Left renal pelvis (tissue), 4 donors: Measurements from ENCODE around the gene CD14. TPM values are rescaled to one million over a fixed set of nuclear protein-coding genes. Genes with fewer than 3 reads are reported as not detected.
"Not testable (repeated sequence)": the region's sequence is repeated elsewhere in the genome, so short reads cannot be mapped to it uniquely, and the experiment has no call there.

Source experiments
- DNase-seq, 4 donors: peaks; one replicate each; pipeline ENCODE4 v3.0.0-alpha.2; 2013; ENCODE audit warnings: low read depth in 4 of 4, low spot score in 3 of 4
- polyA plus RNA-seq, 4 donors: library from polyadenylated mRNA; unstranded; fragments of 120-200 nt; gene quantifications; one replicate each; pipeline ENCODE4 v1.2.1, GENCODE V29; 2013; ENCODE audit not compliant: insufficient read length in 4 of 4

CD14 gene
- polyA plus RNA-seq, result 10 to 100 TPM in 2 of 4 donors, 1 to 10 TPM in 2; 9.1 to 52.7 (median 9.9) TPM

DNA sequence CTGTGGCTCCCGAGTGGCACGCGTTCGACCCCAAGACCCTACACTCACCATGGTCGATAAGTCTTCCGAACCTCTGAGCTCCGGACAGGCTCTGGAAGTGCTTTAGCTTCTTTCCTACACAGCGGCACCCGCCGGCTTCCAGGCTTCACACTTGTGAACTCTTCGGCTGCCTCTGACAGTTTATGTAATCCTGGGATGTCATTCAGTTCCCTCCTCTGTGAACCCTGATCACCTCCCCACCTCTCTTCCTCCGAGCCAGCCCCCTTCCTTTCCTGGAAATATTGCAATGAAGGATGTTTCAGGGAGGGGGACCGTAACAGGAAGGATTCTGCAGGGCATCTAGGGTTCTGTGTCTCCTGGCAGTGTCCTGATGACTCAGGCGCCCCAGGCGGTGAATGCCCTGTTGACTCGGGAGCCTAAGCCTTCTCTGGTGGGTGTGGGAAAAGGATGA is at the start of gene CD14:
Gene CD14 (minus strand): TSS at position 155 of the 451 bp plus-strand sequence. CDS start 104 bp downstream, at position 51.
- DNase-seq, result no peak

DNA sequence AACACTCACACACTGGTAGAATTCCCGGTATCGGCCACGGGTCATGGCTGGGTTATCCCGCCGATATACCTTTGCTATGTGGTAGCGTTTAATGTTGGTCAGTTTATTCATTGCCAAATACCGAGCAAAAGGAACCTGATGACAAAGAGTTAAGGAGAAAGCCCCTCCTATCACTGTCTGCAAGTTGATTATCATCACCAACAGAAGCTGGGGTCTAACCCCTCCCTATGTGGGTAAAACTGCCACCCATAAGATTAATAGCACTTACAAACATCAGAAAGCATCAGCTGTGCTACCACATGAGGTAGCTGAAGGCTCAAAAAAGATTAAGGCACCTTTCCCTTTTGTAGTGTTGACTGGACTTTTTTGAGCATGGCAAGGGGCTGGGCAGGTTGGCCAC is 46.0 kb upstream of the CD14 start:
- DNase-seq, result no peak

DNA sequence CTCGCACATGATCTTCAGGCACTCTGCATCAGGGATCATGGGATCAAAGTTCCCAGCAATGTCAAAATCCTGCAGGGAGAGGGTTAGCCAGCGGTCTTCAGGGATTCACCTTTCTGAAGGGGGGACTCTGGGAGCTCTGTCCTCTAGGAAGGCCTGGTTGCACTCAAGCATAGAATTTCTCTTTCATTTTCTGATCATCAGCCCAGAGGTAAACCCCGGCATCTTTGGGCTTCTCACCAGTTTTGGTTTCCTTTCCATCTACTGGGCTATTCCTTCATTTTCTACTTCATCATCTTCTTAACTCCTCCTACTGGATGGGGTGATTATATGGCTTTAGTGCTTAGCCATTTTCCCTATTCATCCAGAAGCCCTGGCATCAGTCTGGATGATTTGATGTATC is 45.0 kb upstream of the CD14 start:
- DNase-seq, result no peak

DNA sequence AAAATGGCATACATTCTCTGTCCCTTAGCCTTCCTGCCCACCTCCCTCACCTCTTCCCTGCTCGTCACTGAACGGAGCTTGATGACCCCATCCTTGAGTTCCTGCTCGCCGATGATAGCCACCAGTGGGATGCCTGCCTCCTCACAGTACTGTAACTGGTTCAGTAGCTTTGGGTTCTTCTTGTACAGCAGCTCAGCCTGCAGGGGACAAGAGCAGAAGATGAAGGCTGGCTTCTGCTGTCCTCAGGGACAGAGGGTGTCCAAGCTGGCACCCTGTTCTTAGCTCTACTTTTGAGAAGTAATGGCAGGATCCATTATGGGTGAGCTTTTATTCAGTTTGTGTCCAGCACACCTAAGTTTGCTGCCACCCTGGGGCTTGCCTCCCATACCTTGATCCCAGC is 41.7 kb upstream of the CD14 start:
- DNase-seq, result no peak

DNA sequence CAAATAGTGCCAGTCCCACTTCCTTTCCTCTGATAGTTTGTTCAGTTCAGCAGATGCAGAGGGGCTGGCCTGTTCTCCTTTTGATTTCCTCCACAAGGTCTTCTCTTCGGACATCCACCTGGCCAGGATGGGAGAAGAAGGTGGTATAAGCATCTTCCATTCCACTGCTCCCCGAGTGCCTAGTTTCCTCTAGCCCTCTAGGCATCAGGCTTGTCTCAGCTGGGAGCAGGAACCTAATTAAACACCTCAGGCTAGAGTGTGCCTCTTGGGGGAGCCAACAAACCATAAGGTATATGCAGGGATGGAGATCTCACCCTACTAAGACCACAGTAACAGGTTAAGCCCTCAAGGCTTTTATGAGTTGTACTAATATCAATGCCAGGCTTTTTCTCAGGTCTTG is 41.2 kb upstream of the CD14 start:
- DNase-seq, result no peak

DNA sequence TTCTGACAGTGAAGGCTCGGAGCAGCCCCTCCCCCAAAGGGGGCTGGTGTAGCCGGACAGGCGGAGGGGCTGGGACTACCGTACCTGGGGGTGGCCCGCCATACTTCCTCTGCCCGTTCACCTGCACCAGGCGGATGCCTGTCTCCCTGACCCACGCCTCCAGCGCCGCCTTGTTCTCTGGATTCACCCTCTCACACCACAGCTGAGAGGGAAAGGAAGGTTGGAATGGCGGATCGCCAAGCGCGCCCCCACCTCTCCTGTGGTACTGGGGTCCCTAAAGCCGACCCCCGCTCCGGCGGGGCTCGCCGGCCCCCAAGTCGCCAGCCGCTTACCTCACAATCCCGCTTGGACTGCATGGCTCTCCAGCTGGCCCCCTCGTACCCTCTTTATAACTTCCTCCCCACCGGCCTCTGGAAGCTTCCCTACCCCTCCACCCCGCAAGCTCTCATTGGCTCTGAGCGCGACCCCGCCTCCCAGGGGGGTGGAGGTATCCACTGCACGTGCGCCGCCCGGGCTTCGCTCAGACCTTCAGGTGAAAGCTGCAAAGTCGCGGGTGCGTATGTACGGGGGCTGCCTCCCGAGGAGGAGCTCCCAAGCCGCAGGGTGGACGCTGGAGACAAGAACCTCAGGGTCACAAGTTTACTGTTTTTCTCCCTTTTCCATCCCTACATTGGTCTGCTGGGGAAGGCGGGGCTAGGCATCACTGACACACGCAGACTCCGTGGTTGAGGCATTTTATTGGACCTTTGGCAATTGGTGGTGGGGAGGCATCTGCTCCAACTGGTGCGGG is 40.4 kb upstream of the CD14 start, which contains the start of gene DND1:
Gene DND1 (minus strand): TSS at position 390 of the 790 bp plus-strand sequence. CDS start 34 bp downstream, at position 356.
- DNase-seq, result no peak

DNA sequence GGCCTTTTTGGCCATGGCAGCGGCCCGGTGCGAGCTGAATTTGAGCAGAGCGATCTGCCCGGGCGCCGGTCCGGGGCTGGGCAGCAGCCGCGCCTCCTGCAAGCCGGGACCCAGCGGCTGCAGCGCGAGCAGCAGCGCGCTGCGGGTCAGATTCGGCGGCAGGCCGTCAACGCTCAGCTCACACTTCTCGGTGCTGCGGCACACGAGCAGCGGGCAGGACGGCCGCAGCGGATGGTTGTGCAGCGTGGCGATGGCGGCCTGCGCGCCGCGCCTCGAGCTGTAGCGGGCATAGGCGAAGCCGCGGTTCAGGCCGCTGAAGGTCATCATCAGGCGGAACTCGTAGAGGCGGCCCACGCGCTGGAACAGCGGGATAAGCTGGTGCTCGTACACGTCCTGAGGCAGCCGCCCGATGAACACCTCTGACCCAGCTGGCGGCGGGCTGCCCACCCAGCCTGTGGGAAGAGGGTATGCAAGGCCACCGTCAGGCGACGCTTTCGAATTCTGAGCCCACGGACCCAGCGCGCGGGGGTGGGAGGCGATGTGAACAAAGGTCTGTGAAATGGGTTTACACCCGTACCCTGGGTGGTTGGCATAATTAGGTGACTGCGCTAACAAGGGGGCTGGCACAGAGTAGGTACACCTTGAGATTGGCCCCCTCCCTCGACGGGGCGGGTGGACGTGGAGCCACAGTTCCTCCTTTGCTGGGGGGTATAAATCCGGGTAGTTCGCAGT is 39.6 kb upstream of the CD14 start:
- DNase-seq, result no peak

DNA sequence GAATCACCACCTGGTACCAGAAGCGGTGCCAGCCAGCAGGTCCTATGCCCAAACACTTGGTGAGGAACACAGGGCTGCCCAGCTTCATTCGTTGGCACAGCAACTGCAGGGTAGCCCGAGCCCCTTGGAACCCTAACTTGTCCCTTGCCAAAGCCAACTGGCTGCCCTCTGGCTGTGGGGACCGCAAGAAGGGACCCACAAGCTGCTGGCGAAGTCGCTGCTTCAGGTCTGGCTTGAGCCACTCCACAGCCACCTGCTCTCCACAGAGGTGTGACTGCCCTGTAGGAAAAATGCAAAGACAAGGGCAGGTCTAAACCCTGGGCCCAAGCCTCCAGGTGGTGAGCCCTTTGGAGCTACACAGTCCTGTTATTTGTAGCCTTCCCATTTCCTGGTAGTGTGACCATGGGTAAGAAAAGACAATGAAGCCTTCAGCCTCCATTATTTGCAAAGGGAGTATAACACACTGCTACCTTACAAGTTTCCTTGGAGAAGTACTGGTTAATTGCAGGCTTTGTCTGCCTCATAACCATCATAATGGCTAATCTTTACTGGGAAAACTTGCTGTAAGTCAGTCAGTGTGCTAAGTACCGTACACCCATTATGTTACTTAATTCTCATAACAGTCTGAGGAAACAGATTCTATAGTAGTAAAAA is 38.6 kb upstream of the CD14 start:
- no peak for DNase-seq

DNA sequence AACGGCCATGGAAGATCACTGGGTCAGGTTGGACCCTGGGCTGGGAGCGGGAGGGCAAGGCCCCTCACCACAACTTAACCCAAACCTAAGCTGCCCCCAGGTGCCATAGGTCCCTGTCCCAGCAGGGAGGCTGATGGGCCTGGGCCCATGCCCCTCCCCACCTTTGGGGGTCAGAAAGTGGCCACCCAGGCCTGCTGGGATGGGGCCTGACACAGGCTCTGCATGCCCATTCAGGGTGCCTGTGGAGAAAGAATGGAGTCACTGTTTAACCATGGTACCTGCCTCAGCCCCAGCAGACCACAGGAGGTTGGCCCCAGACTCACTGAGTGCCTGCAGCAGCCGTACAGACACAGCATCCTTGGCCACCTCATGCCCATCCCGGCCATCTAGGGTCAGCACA is 38.1 kb upstream of the CD14 start:
- DNase-seq, result not testable (repeated sequence)

DNA sequence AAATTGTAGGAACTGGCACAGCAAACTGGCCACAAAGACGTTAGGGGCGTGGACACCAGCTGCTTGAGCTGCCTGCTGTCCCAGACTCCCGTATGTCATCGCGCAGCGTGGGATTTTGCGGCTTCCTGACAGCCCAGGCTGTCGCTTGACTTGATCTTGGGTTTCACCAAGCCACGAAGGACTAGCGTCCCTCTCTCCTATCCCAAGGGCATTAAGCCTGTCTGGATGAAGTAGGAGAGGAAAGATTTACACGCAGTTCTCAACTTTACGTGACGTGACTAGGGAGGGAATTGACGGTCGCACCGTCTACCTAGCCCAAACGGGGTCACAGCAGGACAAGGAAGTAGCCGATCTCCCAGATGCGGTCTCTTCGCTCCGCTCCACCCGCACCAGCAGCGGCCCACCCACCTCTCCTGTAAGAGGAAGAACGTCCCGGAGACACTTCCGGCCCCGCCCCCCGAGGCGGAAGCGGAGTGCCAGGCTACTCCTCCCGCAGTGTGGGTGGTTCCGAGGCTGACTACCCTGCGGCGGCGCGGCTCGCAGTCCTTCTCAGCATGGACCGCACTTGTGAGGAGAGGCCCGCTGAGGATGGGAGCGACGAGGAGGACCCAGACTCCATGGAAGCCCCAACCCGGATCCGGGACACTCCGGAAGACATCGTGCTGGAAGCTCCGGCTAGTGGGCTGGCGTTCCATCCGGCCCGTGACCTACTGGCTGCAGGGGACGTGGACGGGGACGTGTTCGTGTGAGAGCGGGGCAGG is 31.6 kb upstream of the CD14 start, which contains the start of gene WDR55:
Gene WDR55 (plus strand): TSS at position 546 of the 761 bp plus-strand sequence. CDS start 9 bp downstream, at position 555.
- DNase-seq, result peak; percentile 70 to 81 (median 78)

DNA sequence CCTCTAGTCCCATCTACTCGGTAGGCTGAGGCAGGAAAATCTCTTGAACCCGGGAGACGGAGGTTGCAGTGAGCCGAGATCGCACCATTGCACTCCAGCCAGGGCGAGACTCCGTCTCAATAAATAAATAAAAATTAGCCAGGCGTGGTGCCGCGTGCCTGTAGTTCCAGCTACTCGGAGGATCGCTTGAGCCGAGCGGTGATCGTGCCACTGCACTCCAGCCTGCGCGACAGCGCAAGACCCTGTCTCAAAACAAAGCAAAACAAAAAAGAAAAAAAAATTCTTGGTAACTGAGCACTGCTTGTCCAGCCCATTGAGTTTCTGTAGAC is 31.0 kb upstream of the CD14 start:
- DNase-seq, result peak in 1 of 4 donors; percentile 18

DNA sequence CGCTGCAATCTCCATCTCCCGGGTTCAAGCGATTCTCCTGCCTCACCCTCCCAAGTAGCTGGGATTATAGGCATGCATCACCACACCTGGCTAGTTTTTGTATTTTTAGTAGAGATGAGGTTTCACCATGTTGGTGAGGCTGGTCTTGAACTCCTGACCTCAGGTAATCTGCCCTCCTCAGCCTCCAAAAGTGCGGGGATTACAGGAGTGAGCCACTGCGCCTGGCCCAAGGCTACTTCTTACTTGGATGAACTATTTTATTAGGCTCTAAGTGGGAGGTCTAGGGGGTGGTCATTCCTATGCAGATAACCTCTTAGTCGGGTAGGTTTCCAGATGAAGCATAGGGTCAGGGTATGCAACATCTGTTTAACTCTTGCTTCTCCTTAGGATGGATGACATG is 27.4 kb upstream of the CD14 start:
- DNase-seq, result not testable (repeated sequence)

DNA sequence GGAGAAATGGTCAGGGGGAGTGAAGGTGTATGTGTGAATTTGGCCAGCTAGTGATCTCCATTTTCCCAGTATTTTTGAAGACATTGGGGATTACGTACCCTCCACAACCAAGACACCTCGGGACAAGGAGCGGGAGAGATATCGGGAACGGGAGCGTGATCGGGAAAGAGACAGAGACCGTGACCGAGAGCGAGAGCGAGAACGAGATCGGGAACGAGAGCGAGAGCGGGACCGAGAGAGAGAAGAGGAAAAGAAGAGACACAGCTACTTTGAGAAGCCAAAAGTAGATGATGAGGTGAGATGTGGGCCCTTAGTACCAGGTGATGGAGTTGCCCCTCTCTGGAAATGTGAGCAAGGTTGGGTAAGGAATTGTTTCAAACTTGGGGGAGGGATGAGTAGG is 25.9 kb upstream of the CD14 start:
- DNase-seq, result no peak

DNA sequence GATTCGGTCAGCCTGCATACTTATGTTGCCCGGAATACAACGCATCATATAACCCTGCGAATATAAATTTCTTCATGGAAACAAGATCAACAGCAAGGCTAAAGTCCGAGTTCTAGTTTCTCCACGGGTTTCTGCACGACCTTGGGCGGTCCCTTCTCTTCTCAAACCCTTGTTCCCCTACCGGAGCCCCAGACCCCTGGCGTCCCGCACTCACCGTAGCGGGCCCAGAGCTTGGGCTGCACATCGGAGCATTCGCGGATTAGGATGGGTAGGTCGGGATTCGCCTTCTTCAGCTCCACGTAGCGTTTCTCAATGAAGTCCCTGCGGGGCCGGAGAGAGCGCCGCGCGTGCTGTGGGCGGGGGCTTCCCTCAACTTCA is 14.1 kb upstream of the CD14 start:
- no peak for DNase-seq

DNA sequence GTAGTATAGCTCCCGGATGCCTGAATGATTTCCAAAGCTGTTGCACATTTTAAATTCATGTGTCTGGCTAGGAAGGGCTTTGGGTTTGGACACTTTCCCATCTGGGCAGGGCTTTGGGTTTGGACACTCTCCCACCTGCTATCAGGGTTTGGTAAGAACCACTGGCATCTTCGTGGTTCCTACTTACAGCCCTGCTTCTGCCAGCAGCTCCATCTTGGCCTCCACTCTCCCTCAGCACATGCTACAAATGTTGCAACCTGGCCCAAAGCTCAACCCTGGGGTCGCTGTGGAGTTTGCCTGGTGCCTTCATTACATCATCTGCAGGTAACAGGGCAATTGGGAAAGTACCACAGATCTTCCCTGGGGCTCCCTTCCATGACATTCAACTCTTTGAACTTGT is 9.7 kb upstream of the CD14 start:
- no peak for DNase-seq

DNA sequence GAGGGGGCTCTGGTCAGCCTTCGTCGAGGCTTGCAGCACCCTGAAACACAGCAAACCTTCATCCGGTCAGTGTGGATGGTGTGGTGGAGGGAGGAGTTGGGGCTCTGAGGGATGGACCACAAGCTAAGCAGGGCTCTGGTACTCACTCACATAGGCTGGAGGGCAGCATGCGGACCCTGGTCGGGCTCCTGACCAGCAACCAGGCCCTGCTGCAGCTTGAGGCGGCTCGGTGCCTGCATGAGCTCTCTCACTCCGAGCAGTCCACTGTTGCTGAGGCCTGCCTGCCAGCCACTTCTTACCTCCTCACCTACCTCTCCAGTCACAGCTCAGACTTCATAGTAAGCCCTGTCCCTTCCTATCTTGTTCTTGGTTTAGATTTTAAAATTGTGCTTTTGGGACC is 8.7 kb upstream of the CD14 start:
- no peak for DNase-seq

DNA sequence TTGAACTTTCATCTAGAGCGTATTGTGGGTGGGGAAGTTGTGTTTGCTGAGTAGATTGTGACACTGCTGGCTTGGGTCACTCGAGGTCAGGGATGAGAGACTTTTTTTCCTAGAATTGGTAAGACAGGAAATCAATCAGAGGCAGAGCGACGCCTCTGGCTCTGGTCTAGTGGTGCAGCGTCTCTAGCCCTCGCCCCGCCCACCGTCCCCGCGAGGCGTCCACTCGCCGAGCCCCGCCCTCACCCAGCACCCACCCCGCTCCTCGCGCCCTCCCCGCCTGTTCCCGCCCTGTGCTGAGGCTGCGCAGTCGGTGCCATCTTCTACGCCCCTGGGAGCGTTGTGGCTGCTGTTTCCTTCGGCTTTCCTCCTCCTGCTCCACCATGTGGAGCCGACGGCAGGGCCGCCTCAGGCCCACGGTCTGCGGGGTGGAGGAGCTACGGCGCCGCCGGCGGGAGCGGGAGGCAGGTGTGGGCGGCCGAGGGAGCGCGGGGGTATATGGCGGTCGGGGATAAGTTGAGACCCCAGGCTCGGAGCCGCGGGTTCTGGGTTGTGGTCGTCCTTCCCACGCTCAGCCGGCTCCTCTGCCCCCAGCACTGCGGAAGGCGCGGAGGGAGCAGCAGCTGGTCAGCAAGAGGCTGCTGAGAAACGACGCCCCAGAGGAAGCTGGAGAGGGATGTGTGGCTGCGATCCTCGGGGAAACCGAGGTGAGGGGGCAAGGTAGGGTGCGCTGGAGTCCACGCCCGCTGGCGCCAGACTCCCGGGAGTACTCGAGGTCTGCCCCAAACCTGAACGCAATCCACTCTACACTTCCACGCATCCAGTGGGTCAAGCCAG is 6.4 kb upstream of the CD14 start, which contains the start of gene TMCO6:
Gene TMCO6 (plus strand): TSS at position 304 of the 834 bp plus-strand sequence. CDS start 77 bp downstream, at position 381.
- peak; percentile 74 to 83 (median 80) for DNase-seq

DNA sequence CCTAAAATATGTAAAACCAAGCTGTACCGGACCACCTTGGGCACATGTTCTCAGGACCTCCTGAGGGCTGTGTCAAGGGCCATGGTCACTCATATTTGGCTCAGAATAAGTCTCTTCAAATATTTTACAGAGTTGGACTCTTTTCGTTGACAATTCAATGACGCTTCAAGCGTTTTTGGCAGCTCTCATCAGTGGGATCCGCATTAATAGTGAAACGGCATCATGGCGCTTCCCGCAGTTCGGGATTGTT is 5.8 kb upstream of the CD14 start:
- DNase-seq, result not testable (repeated sequence)

DNA sequence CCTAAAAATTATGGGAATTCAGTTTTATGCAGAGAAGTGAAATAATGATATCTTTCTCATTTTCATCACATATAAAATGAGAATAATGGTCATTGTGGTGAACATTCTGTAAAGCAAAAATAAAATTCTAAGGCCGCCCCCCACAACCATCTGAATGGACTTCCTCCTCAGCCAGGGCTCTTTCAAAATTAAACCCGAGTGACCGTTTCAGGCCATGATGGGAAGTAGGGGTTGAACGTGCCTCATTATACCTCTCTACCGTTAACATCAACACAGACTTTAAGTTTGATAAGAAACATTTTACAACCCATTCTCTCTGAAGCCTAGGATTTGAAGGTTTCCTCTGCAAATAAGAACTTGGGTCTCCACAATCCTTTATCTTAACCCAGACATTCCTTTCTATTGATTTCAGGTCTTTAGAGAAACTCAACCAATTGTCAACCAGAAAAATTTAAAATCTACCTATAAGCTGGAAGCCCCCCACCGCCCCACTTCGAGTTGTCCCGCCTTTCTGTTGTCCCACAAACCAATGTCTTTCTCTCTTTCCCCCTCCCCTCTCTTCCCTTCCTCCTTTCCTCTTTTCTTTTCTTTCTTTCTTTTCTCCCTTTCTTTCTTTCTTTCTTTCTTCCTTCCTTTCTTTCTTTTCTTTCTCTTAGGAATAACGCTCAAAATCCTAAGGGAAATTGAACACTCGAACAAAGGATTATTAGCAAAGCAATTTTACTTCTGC is 4.6 kb upstream of the CD14 start:
- no peak for DNase-seq
